ENCODE measurements around the gene SNAP29. TPM values are rescaled to one million over a fixed set of nuclear protein-coding genes. Genes with fewer than 3 reads are reported as not detected.
A peak's percentile ranks its signal among the peaks of the same experiment; 100 is the strongest.

SNAP29 gene
- total and polyA plus RNA-seq, 7 donors, result 19.1 to 46.3 (median 27.6) TPM

- no peak for TF ChIP-seq CTCF (IDR thresholded peaks at IDR 0.05)
- H3K27ac ChIP-seq, result no peak overlapping the region
- WGBS, 3 donors, result 60 to 85% (median 68%) methylated on average over 12 of the region's 12 CpGs
- intact Hi-C loops (cut with DNase I), result loop anchor here in 1 of 2 donors (10.0 kb wide), 1 partner anchor 80 kb away; no protein-coding TSS in a partner anchor
- H3K36me3 ChIP-seq (ENCODE audit: insufficient read depth in 1 of 2, low read depth in 1 of 2), result peaks cover 0 to 27% of the 10 kb centered on the region in 2 donors
- no peaks in the 10 kb centered on the region for H3K27me3 ChIP-seq (ENCODE audit: insufficient read depth in 3 of 3, low read length in 2 of 3)
- no peak for DNase-seq
- H3K9me3 ChIP-seq, result no peaks in the 10 kb centered on the region
- no peak overlapping the region for H3K4me3 ChIP-seq
- peaks cover 12% of the 10 kb centered on the region for H3K4me1 ChIP-seq
- peak in 3 of 4 donors; percentile 70 to 79 (median 71) for ATAC-seq
Observed at GRCh38 chr22:20864186-20864908, 5.5 kb downstream of the SNAP29 start.

- H3K4me3 ChIP-seq, result no peak overlapping the region
- no peak for ATAC-seq
- no peak overlapping the region for H3K27ac ChIP-seq
- H3K9me3 ChIP-seq, result no peaks in the 10 kb centered on the region
- no peak for TF ChIP-seq CTCF (IDR thresholded peaks at IDR 0.05)
- intact Hi-C loops (cut with DNase I), result loop anchor here in 1 of 2 donors (10.0 kb wide), 1 partner anchor 79 kb away; no protein-coding TSS in a partner anchor
- WGBS, 3 donors, result 69 to 92% (median 73%) methylated on average over 3 of the region's 3 CpGs
- peaks cover 0 to 34% of the 10 kb centered on the region in 2 donors for H3K36me3 ChIP-seq (ENCODE audit: insufficient read depth in 1 of 2, low read depth in 1 of 2)
- DNase-seq, result no peak
- no peaks in the 10 kb centered on the region for H3K27me3 ChIP-seq (ENCODE audit: insufficient read depth in 3 of 3, low read length in 2 of 3)
- peaks cover 6% of the 10 kb centered on the region for H3K4me1 ChIP-seq
Observed at GRCh38 chr22:20865331-20865730, 6.5 kb downstream of the SNAP29 start.

- TF ChIP-seq CTCF (IDR thresholded peaks at IDR 0.05), result no peak
- ATAC-seq (no peak), DNase-seq (no peak)
- WGBS, 3 donors, result 87 to 89% (median 89%) methylated on average over 8 of the region's 8 CpGs
- no peak overlapping the region for H3K4me3 ChIP-seq
- intact Hi-C loops (cut with DNase I), result loop anchor here in 1 of 2 donors (10.0 kb wide), 1 partner anchor 79 kb away; no protein-coding TSS in a partner anchor
- peaks cover 0 to 40% of the 10 kb centered on the region in 2 donors for H3K36me3 ChIP-seq (ENCODE audit: insufficient read depth in 1 of 2, low read depth in 1 of 2)
- no peaks in the 10 kb centered on the region for H3K27me3 ChIP-seq (ENCODE audit: insufficient read depth in 3 of 3, low read length in 2 of 3)
- no peak overlapping the region for H3K27ac ChIP-seq
- peaks cover 6% of the 10 kb centered on the region for H3K4me1 ChIP-seq
- H3K9me3 ChIP-seq, result no peaks in the 10 kb centered on the region
Observed at GRCh38 chr22:20865875-20866445, 7.2 kb downstream of the SNAP29 start.

GRCh38 chr22:20866736-20867135 lies 7.9 kb downstream of the SNAP29 start:
- ATAC-seq (no peak), DNase-seq (no peak)
- H3K4me1 ChIP-seq, result peaks cover 6% of the 10 kb centered on the region
- H3K4me3 ChIP-seq, result peak overlapping the region; percentile 11
- intact Hi-C loops (cut with DNase I), result loop anchor here in 1 of 2 donors (10.0 kb wide), 1 partner anchor 78 kb away; no protein-coding TSS in a partner anchor
- H3K27me3 ChIP-seq (ENCODE audit: insufficient read depth in 3 of 3, low read length in 2 of 3), result no peaks in the 10 kb centered on the region
- WGBS, 3 donors, result 83 to 90% (median 85%) methylated on average over 5 of the region's 5 CpGs
- peak overlapping the region; percentile 67 for H3K27ac ChIP-seq
- peaks cover 0 to 43% of the 10 kb centered on the region in 2 donors for H3K36me3 ChIP-seq (ENCODE audit: insufficient read depth in 1 of 2, low read depth in 1 of 2)
- H3K9me3 ChIP-seq, result no peaks in the 10 kb centered on the region
- no peak for TF ChIP-seq CTCF (IDR thresholded peaks at IDR 0.05)

Measured in psoas muscle (tissue), 8 donors.